Measurements from ENCODE around the gene SULT1A4. TPM values are rescaled to one million over a fixed set of nuclear protein-coding genes. Genes with fewer than 3 reads are reported as not detected.

The SULT1A4 gene
- total RNA-seq, 1 experiment from 2014 or later = 1.2 TPM

Other genes starting within 250 kb of the SULT1A4 start
- 0.03 and 0.36 TPM in 2 replicates for gene NPIPB11, start 53.2 kb upstream of the SULT1A4 start, total RNA-seq (2014; rRNA removed; shearing (Covaris generic))
- gene BOLA2, start 5.6 kb upstream of the SULT1A4 start, total RNA-seq (2014; rRNA removed; shearing (Covaris generic)) = 37.4 and 44.3 TPM in 2 replicates
- 8.5 and 9.8 TPM in 2 replicates for gene SLX1B, start 5.4 kb upstream of the SULT1A4 start, total RNA-seq (2014; rRNA removed; shearing (Covaris generic))
- gene NPIPB12, start 46.5 kb downstream of the SULT1A4 start, total RNA-seq (2014; rRNA removed; shearing (Covaris generic)) = 10.8 and 12.5 TPM in 2 replicates
- gene SPN, start 203.3 kb downstream of the SULT1A4 start, total RNA-seq (2014; rRNA removed; shearing (Covaris generic)) = 0.96 and 2.1 TPM in 2 replicates
- gene QPRT, start 219.3 kb downstream of the SULT1A4 start, total RNA-seq (2014; rRNA removed; shearing (Covaris generic)) = 51.0 and 51.9 TPM in 2 replicates